ENCODE measurements around the gene NADSYN1. TPM values are rescaled to one million over a fixed set of nuclear protein-coding genes. Genes with fewer than 3 reads are reported as not detected.
A peak's percentile ranks its signal among the peaks of the same experiment; 100 is the strongest.

NADSYN1 gene
- total RNA-seq, 1 experiment from 2014 or later: 58.2 TPM

DNA sequence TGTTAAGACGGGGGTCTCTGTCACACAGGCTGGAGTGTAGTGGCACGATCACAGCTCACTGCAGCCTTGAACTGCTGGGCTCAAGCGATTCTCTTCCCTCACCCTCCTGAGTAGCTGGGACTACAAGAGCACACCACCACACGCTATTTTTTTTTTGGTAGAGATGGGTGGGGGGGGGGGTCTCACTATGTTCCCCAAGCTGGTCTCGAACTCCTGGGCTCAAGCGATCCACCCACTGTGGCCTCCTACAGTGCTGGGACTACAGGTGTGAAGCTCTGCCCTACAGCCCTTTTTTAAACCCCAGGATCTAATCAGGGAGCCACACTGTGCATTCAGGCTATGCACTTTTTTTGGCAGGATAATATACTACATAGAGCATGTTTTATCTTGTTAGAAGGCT lies 3.4 kb upstream of the NADSYN1 start:
- peak overlapping the region; percentile 53; the same call in 1 of the 2 replicates for H3K27ac ChIP-seq (ENCODE audit: low read depth, low read length)

More for the DNA sequence above, 3.4 kb upstream of the NADSYN1 start:
- H3K9me2 ChIP-seq (ENCODE audit: insufficient read depth): no peaks in the 10 kb centered on the region
- H3K4me3 ChIP-seq (replicated peaks in 1 of 2; ENCODE audit: low read depth in 1 of 2, low read length in 2 of 2): peak overlapping the region; percentile 77 to 93
- DNase-seq (ENCODE audit: low read depth, low spot score) (no peak), ATAC-seq (no peak)
- H4K20me1 ChIP-seq (ENCODE audit: insufficient read depth): peaks cover 3% of the 10 kb centered on the region; the same call in 1 of the 2 replicates
- intact Hi-C loops (cut with micrococcal nuclease): no loop called here
- ChIA-PET RAD21 (ENCODE audit: low non-redundant PET in 1 of 2, low total read pairs in 2 of 2, uncharacterized antibody in 2 of 2, unreplicated experiment in 2 of 2) (no interaction called here), POLR2A (no interaction called here), CTCF (interaction anchor here (1.2 kb wide), 1 partner anchor 130 kb away, joined by 4 read pairs; no protein-coding TSS in a partner anchor)
- no peak overlapping the region for H2AFZ ChIP-seq (ENCODE audit: low read depth, low read length, poor library complexity, severe bottlenecking)
- H3K4me1 ChIP-seq (ENCODE audit: control insufficient read depth in 1 of 2, insufficient read depth in 2 of 2, low read length in 2 of 2): peaks cover 10 to 28% of the 10 kb centered on the region in 2 experiments; a peak in 3 of 4 replicates
- peaks cover 19 to 32% of the 10 kb centered on the region in 2 experiments for H3K36me3 ChIP-seq (ENCODE audit: control insufficient read depth in 1 of 2, insufficient read depth in 2 of 2, low read length in 2 of 2)
- BruUV-seq (replicated peaks): TSS peak; percentile 27
- no peak for TF ChIP-seq SP1 (IDR thresholded peaks at IDR 0.05; ENCODE audit: low read depth)
- TF ChIP-seq POLR2A (IDR thresholded peaks at IDR 0.05; ENCODE audit: borderline replicate concordance, extremely low read depth, insufficient read depth, insufficient read length): no peak
- TF ChIP-seq RAD21 (IDR thresholded peaks at IDR 0.05; ENCODE audit: low read depth): no peak
- no peak for TF ChIP-seq SIN3A (IDR thresholded peaks at IDR 0.05; ENCODE audit: low read depth)
- TF ChIP-seq, protein P1, sequence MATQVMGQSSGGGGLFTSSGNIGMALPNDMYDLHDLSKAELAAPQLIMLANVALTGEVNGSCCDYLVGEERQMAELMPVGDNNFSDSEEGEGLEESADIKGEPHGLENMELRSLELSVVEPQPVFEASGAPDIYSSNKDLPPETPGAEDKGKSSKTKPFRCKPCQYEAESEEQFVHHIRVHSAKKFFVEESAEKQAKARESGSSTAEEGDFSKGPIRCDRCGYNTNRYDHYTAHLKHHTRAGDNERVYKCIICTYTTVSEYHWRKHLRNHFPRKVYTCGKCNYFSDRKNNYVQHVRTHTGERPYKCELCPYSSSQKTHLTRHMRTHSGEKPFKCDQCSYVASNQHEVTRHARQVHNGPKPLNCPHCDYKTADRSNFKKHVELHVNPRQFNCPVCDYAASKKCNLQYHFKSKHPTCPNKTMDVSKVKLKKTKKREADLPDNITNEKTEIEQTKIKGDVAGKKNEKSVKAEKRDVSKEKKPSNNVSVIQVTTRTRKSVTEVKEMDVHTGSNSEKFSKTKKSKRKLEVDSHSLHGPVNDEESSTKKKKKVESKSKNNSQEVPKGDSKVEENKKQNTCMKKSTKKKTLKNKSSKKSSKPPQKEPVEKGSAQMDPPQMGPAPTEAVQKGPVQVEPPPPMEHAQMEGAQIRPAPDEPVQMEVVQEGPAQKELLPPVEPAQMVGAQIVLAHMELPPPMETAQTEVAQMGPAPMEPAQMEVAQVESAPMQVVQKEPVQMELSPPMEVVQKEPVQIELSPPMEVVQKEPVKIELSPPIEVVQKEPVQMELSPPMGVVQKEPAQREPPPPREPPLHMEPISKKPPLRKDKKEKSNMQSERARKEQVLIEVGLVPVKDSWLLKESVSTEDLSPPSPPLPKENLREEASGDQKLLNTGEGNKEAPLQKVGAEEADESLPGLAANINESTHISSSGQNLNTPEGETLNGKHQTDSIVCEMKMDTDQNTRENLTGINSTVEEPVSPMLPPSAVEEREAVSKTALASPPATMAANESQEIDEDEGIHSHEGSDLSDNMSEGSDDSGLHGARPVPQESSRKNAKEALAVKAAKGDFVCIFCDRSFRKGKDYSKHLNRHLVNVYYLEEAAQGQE (IDR thresholded peaks at IDR 0.05; ENCODE audit: low read depth): no peak
- no peak for TF ChIP-seq EZH2phosphoT487 (IDR thresholded peaks at IDR 0.05; ENCODE audit: borderline replicate concordance)
- TF ChIP-seq SRF (IDR thresholded peaks at IDR 0.05; ENCODE audit: low read depth): no peak
- TF ChIP-seq, protein P2, sequence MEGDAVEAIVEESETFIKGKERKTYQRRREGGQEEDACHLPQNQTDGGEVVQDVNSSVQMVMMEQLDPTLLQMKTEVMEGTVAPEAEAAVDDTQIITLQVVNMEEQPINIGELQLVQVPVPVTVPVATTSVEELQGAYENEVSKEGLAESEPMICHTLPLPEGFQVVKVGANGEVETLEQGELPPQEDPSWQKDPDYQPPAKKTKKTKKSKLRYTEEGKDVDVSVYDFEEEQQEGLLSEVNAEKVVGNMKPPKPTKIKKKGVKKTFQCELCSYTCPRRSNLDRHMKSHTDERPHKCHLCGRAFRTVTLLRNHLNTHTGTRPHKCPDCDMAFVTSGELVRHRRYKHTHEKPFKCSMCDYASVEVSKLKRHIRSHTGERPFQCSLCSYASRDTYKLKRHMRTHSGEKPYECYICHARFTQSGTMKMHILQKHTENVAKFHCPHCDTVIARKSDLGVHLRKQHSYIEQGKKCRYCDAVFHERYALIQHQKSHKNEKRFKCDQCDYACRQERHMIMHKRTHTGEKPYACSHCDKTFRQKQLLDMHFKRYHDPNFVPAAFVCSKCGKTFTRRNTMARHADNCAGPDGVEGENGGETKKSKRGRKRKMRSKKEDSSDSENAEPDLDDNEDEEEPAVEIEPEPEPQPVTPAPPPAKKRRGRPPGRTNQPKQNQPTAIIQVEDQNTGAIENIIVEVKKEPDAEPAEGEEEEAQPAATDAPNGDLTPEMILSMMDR (IDR thresholded peaks at IDR 0.05 in 2 of 3, conservative IDR thresholded peaks at IDR 0.05 in 1 of 3; ENCODE audit: borderline replicate concordance in 1 of 3, insufficient read depth in 1 of 3, low read depth in 2 of 3, low read length in 2 of 3): no peak
- TF ChIP-seq TCF7L2 (IDR thresholded peaks at IDR 0.05; ENCODE audit: borderline replicate concordance, extremely low read depth, insufficient read depth, insufficient read length): no peak
- TF ChIP-seq, protein P3, sequence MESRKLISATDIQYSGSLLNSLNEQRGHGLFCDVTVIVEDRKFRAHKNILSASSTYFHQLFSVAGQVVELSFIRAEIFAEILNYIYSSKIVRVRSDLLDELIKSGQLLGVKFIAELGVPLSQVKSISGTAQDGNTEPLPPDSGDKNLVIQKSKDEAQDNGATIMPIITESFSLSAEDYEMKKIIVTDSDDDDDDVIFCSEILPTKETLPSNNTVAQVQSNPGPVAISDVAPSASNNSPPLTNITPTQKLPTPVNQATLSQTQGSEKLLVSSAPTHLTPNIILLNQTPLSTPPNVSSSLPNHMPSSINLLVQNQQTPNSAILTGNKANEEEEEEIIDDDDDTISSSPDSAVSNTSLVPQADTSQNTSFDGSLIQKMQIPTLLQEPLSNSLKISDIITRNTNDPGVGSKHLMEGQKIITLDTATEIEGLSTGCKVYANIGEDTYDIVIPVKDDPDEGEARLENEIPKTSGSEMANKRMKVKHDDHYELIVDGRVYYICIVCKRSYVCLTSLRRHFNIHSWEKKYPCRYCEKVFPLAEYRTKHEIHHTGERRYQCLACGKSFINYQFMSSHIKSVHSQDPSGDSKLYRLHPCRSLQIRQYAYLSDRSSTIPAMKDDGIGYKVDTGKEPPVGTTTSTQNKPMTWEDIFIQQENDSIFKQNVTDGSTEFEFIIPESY (IDR thresholded peaks at IDR 0.05; ENCODE audit: extremely low read depth, insufficient replicate concordance, low read length): no peak
- TF ChIP-seq EZH2 (IDR thresholded peaks at IDR 0.05): no peak
- TF ChIP-seq YY1 (IDR thresholded peaks at IDR 0.05; ENCODE audit: extremely low read depth, insufficient replicate concordance, low read depth, low read length): no peak
- TF ChIP-seq ATF3 (IDR thresholded peaks at IDR 0.05): no peak
- TF ChIP-seq ZNF274 (IDR thresholded peaks at IDR 0.05; ENCODE audit: low read depth, low read length): no peak
- no peak for TF ChIP-seq MAX (IDR thresholded peaks at IDR 0.05)
- TF ChIP-seq EGR1 (IDR thresholded peaks at IDR 0.05; ENCODE audit: low read depth): no peak
- no peak for TF ChIP-seq CBX3 (IDR thresholded peaks at IDR 0.05; ENCODE audit: low read depth)
- TF ChIP-seq FOSL1 (IDR thresholded peaks at IDR 0.05; ENCODE audit: low read depth): no peak
- peaks cover 48% of the 10 kb centered on the region for H3K79me2 ChIP-seq (ENCODE audit: insufficient read depth, low read length)
- peak overlapping the region; percentile 94 for H3K4me2 ChIP-seq (ENCODE audit: low read length)
- no peaks in the 10 kb centered on the region for H3K27me3 ChIP-seq (ENCODE audit: insufficient read depth, low read length)
- peak overlapping the region; percentile 86 for H3K9ac ChIP-seq (ENCODE audit: low read length)
- H3K9me3 ChIP-seq (ENCODE audit: control insufficient read depth in 1 of 2, insufficient read depth in 1 of 2, low read depth in 1 of 2, low read length in 2 of 2): peaks cover 0 to 4% of the 10 kb centered on the region in 2 experiments; a peak in 1 of 4 replicates

Data from HCT116 (cell line).